Measurements from ENCODE around the gene SERPINB8. TPM values are rescaled to one million over a fixed set of nuclear protein-coding genes. Genes with fewer than 3 reads are reported as not detected.

Gene SERPINB8
- total and polyA plus RNA-seq, 8 donors: 2.8 to 11.5 (median 4.0) TPM

DNA sequence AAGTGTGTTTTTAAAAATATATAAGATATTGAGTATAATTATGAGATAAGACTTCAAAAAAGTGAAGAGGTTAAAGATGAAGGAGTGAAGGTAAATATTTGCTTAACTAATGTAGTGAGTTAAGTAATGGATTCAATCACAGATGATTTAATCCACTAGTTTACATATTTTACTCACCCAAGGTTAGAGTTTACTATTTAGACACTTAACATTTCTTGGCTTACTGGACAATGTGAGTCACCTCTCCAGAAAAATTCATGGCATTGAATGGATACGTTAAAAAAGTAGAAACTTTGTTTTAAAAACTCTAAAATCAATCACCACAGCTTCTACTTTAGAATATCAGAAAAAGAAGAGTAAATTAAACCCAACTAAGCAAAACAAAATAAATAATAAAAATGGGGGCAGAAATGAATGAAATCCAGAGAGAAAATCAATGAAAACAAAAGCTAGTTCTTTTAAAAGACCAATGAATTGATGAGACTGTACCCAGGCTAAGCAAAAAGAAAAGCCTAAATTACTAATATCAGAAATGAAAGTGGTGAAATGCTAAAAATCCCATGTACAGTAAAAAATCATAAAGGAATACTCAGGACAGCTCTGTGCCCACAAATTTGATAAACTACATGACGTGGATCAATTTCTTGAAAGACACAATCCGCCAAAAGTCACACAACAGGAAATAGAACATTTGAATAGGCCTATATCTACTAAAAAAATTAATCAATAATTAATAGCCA is 22.7 kb upstream of the SERPINB8 start:
- H3K4me1 ChIP-seq: no peaks in the 10 kb centered on the region
- no peak overlapping the region for H3K27ac ChIP-seq
- H3K9me3 ChIP-seq: no peaks in the 10 kb centered on the region
- peaks cover 0 to 4% (median 0%) of the 10 kb centered on the region in 4 donors for H3K27me3 ChIP-seq
- DNase-seq (no peak), FAIRE-seq (no peak), ATAC-seq (no peak)
- TF ChIP-seq, protein P1, sequence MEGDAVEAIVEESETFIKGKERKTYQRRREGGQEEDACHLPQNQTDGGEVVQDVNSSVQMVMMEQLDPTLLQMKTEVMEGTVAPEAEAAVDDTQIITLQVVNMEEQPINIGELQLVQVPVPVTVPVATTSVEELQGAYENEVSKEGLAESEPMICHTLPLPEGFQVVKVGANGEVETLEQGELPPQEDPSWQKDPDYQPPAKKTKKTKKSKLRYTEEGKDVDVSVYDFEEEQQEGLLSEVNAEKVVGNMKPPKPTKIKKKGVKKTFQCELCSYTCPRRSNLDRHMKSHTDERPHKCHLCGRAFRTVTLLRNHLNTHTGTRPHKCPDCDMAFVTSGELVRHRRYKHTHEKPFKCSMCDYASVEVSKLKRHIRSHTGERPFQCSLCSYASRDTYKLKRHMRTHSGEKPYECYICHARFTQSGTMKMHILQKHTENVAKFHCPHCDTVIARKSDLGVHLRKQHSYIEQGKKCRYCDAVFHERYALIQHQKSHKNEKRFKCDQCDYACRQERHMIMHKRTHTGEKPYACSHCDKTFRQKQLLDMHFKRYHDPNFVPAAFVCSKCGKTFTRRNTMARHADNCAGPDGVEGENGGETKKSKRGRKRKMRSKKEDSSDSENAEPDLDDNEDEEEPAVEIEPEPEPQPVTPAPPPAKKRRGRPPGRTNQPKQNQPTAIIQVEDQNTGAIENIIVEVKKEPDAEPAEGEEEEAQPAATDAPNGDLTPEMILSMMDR (IDR thresholded peaks at IDR 0.05): no peak
- H3K36me3 ChIP-seq: no peaks in the 10 kb centered on the region
- H3K4me3 ChIP-seq: no peak overlapping the region
- 82 to 87% methylated on average over 3 of the region's 3 CpGs for WGBS, 2 donors
- intact Hi-C loops (cut with DNase I): no loop called here

GRCh38 chr18:63949068-63949737 is 20.7 kb upstream of the SERPINB8 start, which contains the start of gene HMSD:
Gene HMSD (plus strand): TSS chr18:63949301. CDS start chr18:63953456, 4,155 bp downstream.
- Histone ChIP-seq H3K4me3 (peak within 1 kb of the TSS in 2 of 4 donors; percentile 3 to 32), H3K27ac (no peak within 1 kb of the TSS), H3K4me1 (no peaks in the 10 kb centered on the region), H3K36me3 (no peaks in the 10 kb centered on the region), H3K9me3 (no peaks in the 10 kb centered on the region), H3K27me3 (peaks cover 0 to 4% (median 0%) of the 10 kb centered on the region in 4 donors)
- intact Hi-C loops (cut with DNase I): no loop called here
- WGBS, 2 donors: 7 to 10% methylated on average over 34 to 35 of the region's 35 CpGs
- ATAC-seq: peak; percentile 82 to 100 (median 94)
- DNase-seq: peak; percentile 29 to 82 (median 50)
- TF ChIP-seq, protein P1 (IDR thresholded peaks at IDR 0.05): peak in 2 of 4 donors; percentile 15 to 33
- no peak for FAIRE-seq

DNA sequence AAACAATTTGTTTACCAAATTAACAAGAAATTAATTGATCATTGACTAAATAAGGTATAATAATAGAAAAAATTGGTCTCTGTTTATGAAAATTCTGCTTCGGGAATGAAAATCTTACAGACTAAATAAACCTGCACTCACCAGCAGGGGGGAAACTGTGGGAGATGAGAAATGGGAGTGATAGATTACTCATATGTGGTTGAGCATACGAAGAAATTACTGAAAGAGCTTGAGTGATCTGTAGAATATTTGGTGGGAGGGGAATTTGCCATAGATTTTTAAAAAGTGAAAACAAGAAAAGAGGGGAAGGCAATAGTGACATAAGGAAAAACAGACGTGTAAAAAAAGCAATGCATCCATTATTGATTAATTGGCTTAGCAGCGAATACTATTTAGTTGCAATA is 18.6 kb upstream of the SERPINB8 start:
- FAIRE-seq: no peak
- WGBS, 2 donors: 73 to 74% methylated on average over 4 of the region's 4 CpGs
- H3K36me3 ChIP-seq: no peaks in the 10 kb centered on the region
- no peak for ATAC-seq
- no peaks in the 10 kb centered on the region for H3K27me3 ChIP-seq
- H3K4me3 ChIP-seq: no peak overlapping the region
- TF ChIP-seq, protein P1 (IDR thresholded peaks at IDR 0.05): no peak
- no peak for DNase-seq
- H3K4me1 ChIP-seq: no peaks in the 10 kb centered on the region
- no peak overlapping the region for H3K27ac ChIP-seq
- intact Hi-C loops (cut with DNase I): no loop called here
- no peaks in the 10 kb centered on the region for H3K9me3 ChIP-seq

- Histone ChIP-seq H3K4me1 (no peaks in the 10 kb centered on the region), H3K27ac (no peak overlapping the region), H3K9me3 (no peaks in the 10 kb centered on the region), H3K4me3 (no peak overlapping the region), H3K36me3 (no peaks in the 10 kb centered on the region), H3K27me3 (no peaks in the 10 kb centered on the region)
- intact Hi-C loops (cut with DNase I): no loop called here
- FAIRE-seq (no peak), ATAC-seq (no peak), DNase-seq (no peak)
- TF ChIP-seq, protein P1 (IDR thresholded peaks at IDR 0.05): no peak
- 59 to 68% methylated on average over 5 of the region's 5 CpGs for WGBS, 2 donors
Observed at GRCh38 chr18:63953811-63954210, 16.1 kb upstream of the SERPINB8 start.

GRCh38 chr18:63956755-63957154 is 13.1 kb upstream of the SERPINB8 start:
- FAIRE-seq (no peak), DNase-seq (no peak), ATAC-seq (no peak)
- no peaks in the 10 kb centered on the region for H3K36me3 ChIP-seq
- WGBS, 2 donors: 60 to 69% methylated on average over 4 of the region's 4 CpGs
- no peak overlapping the region for H3K27ac ChIP-seq
- H3K4me1 ChIP-seq: no peaks in the 10 kb centered on the region
- TF ChIP-seq, protein P1 (IDR thresholded peaks at IDR 0.05): no peak
- H3K9me3 ChIP-seq: no peaks in the 10 kb centered on the region
- no peaks in the 10 kb centered on the region for H3K27me3 ChIP-seq
- intact Hi-C loops (cut with DNase I): no loop called here
- no peak overlapping the region for H3K4me3 ChIP-seq
